Panc1 (cell line): Measurements from ENCODE around the gene SEBOX. TPM values are rescaled to one million over a fixed set of nuclear protein-coding genes. Genes with fewer than 3 reads are reported as not detected.

ENCODE experiments used
- ATAC-seq: fragments of 200-7000 bp; cut with Tn5 transposase; 2 replicates; pipeline ENCODE4 v1.9.1; 2020; ENCODE audit warnings: mild to moderate bottlenecking, moderate library complexity
- BruUV-seq: library from RNA; stranded (reverse); fragments of 400-500 nt; replicated peaks from 2 replicates; lab custom pipeline; 2021; lab: Mats Ljungman, UMichigan
- CTCF ChIA-PET: fragments of 300-600 bp; sonication (Branson Sonifier 250); formaldehyde crosslinking; loops from one replicate; lab custom pipeline; 2022; ENCODE audit warnings: antibody characterized with exemption; lab: Charles Lee
- POLR2A ChIA-PET: fragments of 300-600 bp; sonication (Branson Sonifier 250); formaldehyde crosslinking; loops from one replicate; lab custom pipeline; 2022; ENCODE audit warnings: antibody characterized with exemption; lab: Charles Lee
- DNase-seq: peaks from one replicate; pipeline ENCODE4 v3.0.0-alpha.2; 2010; ENCODE audit warnings: low read depth, low spot score
- H3K27ac ChIP-seq: 2 replicates; pipeline ENCODE4 v1.5.1; 2011; ENCODE audit warnings: mild to moderate bottlenecking, low read length, inconsistent platforms
- H3K27me3 ChIP-seq: fragments of 200-500 bp; sonication (Bioruptor generic); 2 replicates; pipeline ENCODE4 v1.6.0; 2014; ENCODE audit warnings: low read length, inconsistent platforms; ENCODE audit not compliant: control insufficient read depth, insufficient read depth
- H3K36me3 ChIP-seq: fragments of 200-500 bp; sonication (Bioruptor generic); 2 replicates; pipeline ENCODE4 v1.5.1; 2014; ENCODE audit warnings: inconsistent platforms, mild to moderate bottlenecking, low read length, moderate library complexity; ENCODE audit not compliant: control insufficient read depth, insufficient read depth
- H3K4me1 ChIP-seq: 2 replicates; pipeline ENCODE4 v1.5.1; 2011; ENCODE audit warnings: inconsistent platforms, mild to moderate bottlenecking, low read length, moderate library complexity; ENCODE audit not compliant: control insufficient read depth, insufficient read depth
- H3K4me3 ChIP-seq, 2 experiments: 2 replicates each; pipeline ENCODE4 v1.5.1; 2011 to 2012; ENCODE audit warnings: low read depth in 2 of 2, low read length in 2 of 2, mild to moderate bottlenecking in 2 of 2, inconsistent platforms in 1 of 2, moderate library complexity in 1 of 2
- H3K9me3 ChIP-seq: fragments of 200-500 bp; sonication (Bioruptor generic); 2 replicates; pipeline ENCODE4 v1.5.1; 2014; ENCODE audit warnings: low read depth, mild to moderate bottlenecking, inconsistent platforms, low read length, moderate library complexity; ENCODE audit not compliant: control insufficient read depth, insufficient read depth
- POLR2AphosphoS5 ChIP-seq: IDR thresholded peaks from 2 replicates; pipeline ENCODE4 v1.6.1; 2012; ENCODE audit warnings: mild to moderate bottlenecking, low read depth, low read length, moderate library complexity
- SIN3A ChIP-seq: IDR thresholded peaks from 2 replicates; pipeline ENCODE4 v1.6.1; 2012; ENCODE audit warnings: low read depth, mild to moderate bottlenecking, low read length, moderate library complexity, borderline replicate concordance; ENCODE audit not compliant: insufficient read depth
- TCF7L2 ChIP-seq: IDR thresholded peaks from 2 replicates; pipeline ENCODE4 v1.6.1; 2011; ENCODE audit warnings: mild to moderate bottlenecking, low read depth, low read length, inconsistent platforms
- in situ Hi-C: cut with HindIII; loops from 2 replicates; pipeline ENCODE4 v1.10.0; 2016; ENCODE audit warnings: low sequenced_read_pairs, low pct_unique_long_range_greater_than_20kb
- intact Hi-C: fragments of 100-400 bp; cut with micrococcal nuclease; formaldehyde crosslinking; loops from one replicate; pipeline ENCODE4 v1.10.0; 2022; ENCODE audit not compliant: unreplicated experiment
- total RNA-seq: library from RNA; stranded (reverse); gene quantifications from one replicate; pipeline ENCODE4 v1.2.1, GENCODE V29; 2021; ENCODE audit not compliant: unreplicated experiment
- TF ChIP-seq, protein P1 (sequence below), 2 experiments: IDR thresholded peaks; 2 replicates each; pipeline ENCODE4 v1.6.1; 2011 to 2012; ENCODE audit warnings: low read depth in 2 of 2, control low read depth in 1 of 2, low read length in 1 of 2, mild to moderate bottlenecking in 1 of 2, moderate library complexity in 1 of 2; ENCODE audit not compliant: insufficient read depth in 1 of 2
- TF ChIP-seq, protein P2 (sequence below): fragments of 450-650 bp; IDR thresholded peaks from 2 replicates; pipeline ENCODE4 v1.5.1; 2017; ENCODE audit warnings: mild to moderate bottlenecking

SEBOX gene
- total RNA-seq, 1 experiment from 2014 or later = not detected

DNA sequence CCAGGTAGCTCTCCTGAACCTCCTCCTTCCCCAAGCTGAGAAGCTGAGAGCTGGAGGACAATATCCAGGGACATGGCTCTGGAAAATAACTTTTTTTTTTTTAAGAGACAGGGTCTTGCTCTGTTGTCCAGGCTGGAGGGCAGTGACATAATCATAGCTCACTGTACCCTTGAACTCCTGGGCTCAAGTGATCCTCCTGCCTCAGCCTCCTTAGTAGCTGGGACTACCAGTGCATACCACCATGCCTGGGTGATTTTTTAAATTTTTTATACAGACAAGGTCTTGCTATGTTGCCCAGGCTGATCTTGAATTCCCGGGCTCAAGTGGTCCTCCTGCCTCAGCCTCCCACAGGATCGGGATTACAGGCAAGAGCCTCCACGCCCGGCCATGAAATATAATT is 34.8 kb upstream of the SEBOX start:
- intact Hi-C loops = no loop called here
- POLR2A ChIA-PET = interaction anchor here (0.5 kb wide), 1 partner anchor 23 kb away, joined by 11 read pairs; no protein-coding TSS in a partner anchor
- no TSS peak for BruUV-seq

DNA sequence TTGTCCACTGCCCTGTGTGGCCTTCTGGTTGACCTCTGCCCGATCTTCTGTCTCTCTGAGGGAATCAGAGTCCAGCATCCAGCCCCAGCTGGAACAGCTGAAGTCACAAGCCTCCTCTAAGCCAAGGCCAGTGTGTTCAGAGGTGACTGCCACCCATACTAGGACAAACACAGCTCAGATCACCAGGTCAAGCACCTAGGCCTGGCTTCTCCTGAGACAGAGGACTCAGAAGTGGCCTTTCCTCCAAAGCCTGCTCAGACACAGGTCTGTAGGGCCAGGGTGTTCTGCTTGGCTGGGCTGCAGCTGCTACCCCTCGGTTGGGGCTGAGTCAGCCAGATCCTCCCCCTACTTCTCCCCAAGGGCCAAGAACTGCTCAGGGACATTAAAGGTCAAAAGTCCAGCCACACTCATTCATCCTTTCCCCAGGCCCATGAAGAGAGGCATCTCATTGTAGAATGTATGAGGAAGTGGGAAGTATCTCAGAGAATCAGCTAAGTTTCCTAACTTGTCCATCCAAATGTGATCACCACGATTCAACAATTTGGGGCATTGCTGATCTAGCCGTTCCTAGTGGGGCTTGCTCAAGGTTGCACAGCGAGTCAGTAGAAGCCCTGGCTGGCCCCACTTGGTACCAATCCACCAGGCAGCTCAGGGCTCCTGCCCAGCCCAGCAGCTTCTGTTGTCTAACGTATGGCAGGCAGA is 33.4 kb upstream of the SEBOX start:
- H3K27me3 ChIP-seq = no peaks in the 10 kb centered on the region
- 0 out of 2 replicates have a peak, but pooled peaks have one; percentile 7 for TF ChIP-seq POLR2AphosphoS5
- TF ChIP-seq, protein P1, sequence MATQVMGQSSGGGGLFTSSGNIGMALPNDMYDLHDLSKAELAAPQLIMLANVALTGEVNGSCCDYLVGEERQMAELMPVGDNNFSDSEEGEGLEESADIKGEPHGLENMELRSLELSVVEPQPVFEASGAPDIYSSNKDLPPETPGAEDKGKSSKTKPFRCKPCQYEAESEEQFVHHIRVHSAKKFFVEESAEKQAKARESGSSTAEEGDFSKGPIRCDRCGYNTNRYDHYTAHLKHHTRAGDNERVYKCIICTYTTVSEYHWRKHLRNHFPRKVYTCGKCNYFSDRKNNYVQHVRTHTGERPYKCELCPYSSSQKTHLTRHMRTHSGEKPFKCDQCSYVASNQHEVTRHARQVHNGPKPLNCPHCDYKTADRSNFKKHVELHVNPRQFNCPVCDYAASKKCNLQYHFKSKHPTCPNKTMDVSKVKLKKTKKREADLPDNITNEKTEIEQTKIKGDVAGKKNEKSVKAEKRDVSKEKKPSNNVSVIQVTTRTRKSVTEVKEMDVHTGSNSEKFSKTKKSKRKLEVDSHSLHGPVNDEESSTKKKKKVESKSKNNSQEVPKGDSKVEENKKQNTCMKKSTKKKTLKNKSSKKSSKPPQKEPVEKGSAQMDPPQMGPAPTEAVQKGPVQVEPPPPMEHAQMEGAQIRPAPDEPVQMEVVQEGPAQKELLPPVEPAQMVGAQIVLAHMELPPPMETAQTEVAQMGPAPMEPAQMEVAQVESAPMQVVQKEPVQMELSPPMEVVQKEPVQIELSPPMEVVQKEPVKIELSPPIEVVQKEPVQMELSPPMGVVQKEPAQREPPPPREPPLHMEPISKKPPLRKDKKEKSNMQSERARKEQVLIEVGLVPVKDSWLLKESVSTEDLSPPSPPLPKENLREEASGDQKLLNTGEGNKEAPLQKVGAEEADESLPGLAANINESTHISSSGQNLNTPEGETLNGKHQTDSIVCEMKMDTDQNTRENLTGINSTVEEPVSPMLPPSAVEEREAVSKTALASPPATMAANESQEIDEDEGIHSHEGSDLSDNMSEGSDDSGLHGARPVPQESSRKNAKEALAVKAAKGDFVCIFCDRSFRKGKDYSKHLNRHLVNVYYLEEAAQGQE (IDR thresholded peaks at IDR 0.05; ENCODE audit: insufficient read depth in 1 of 2, low read depth in 2 of 2, low read length in 1 of 2) = no peak
- no peak overlapping the region for H3K4me3 ChIP-seq
- ChIA-PET CTCF (no interaction called here), POLR2A (no interaction called here)
- peak; percentile 12 for ATAC-seq
- no peaks in the 10 kb centered on the region for H3K36me3 ChIP-seq
- in situ Hi-C loops = no loop called here
- H3K9me3 ChIP-seq = no peaks in the 10 kb centered on the region
- H3K4me1 ChIP-seq = peaks cover 8% of the 10 kb centered on the region; the same call in 1 of the 2 replicates
- intact Hi-C loops = no loop called here
- BruUV-seq = no TSS peak
- no peak overlapping the region; the same call in 1 of the 2 replicates for H3K27ac ChIP-seq
- DNase-seq = no peak

More for the DNA sequence above, 34.8 kb upstream of the SEBOX start:
- peaks cover 8% of the 10 kb centered on the region; the same call in 1 of the 2 replicates for H3K4me1 ChIP-seq
- TF ChIP-seq, protein P2, sequence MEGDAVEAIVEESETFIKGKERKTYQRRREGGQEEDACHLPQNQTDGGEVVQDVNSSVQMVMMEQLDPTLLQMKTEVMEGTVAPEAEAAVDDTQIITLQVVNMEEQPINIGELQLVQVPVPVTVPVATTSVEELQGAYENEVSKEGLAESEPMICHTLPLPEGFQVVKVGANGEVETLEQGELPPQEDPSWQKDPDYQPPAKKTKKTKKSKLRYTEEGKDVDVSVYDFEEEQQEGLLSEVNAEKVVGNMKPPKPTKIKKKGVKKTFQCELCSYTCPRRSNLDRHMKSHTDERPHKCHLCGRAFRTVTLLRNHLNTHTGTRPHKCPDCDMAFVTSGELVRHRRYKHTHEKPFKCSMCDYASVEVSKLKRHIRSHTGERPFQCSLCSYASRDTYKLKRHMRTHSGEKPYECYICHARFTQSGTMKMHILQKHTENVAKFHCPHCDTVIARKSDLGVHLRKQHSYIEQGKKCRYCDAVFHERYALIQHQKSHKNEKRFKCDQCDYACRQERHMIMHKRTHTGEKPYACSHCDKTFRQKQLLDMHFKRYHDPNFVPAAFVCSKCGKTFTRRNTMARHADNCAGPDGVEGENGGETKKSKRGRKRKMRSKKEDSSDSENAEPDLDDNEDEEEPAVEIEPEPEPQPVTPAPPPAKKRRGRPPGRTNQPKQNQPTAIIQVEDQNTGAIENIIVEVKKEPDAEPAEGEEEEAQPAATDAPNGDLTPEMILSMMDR = no peak
- TF ChIP-seq, protein P1 (IDR thresholded peaks at IDR 0.05; ENCODE audit: insufficient read depth in 1 of 2, low read depth in 2 of 2, low read length in 1 of 2) = no peak
- TF ChIP-seq SIN3A = no peak
- no peak for TF ChIP-seq TCF7L2
- no peak for TF ChIP-seq POLR2AphosphoS5
- no peak for ATAC-seq
- in situ Hi-C loops = no loop called here
- no peaks in the 10 kb centered on the region for H3K9me3 ChIP-seq
- no peaks in the 10 kb centered on the region for H3K36me3 ChIP-seq
- DNase-seq = no peak
- CTCF ChIA-PET = no interaction called here
- H3K4me3 ChIP-seq = no peak overlapping the region
- no peaks in the 10 kb centered on the region for H3K27me3 ChIP-seq
- no peak overlapping the region for H3K27ac ChIP-seq
